Vagina (tissue), 2 donors: ENCODE measurements around the gene TCOF1. TPM values are rescaled to one million over a fixed set of nuclear protein-coding genes. Genes with fewer than 3 reads are reported as not detected.

Source experiments
- DNase-seq, 2 donors: peaks; one replicate each; pipeline ENCODE4 v3.0.0-alpha.2; 2017; ENCODE audit errors: extremely low spot score in 2 of 2
- H3K27ac ChIP-seq: fragments of 200-600 bp; sonication (generic); one replicate; pipeline ENCODE4 v1.5.1; 2019
- H3K27me3 ChIP-seq: fragments of 200-600 bp; sonication (generic); one replicate; pipeline ENCODE4 v1.5.1; 2019
- H3K36me3 ChIP-seq, 2 donors: fragments of 200-600 bp; sonication (generic); one replicate each; pipeline ENCODE4 v1.5.1; 2017 to 2019
- H3K4me1 ChIP-seq: fragments of 200-600 bp; sonication (generic); one replicate; pipeline ENCODE4 v1.5.1; 2019
- H3K4me3 ChIP-seq, 2 donors: fragments of 200-600 bp; sonication (generic); 1 replicate in 1 of 2; 2 replicates in 1 of 2; pipeline ENCODE4 v1.5.1; 2016 to 2019
- H3K9me3 ChIP-seq: fragments of 200-600 bp; sonication (generic); one replicate; pipeline ENCODE4 v1.5.1; 2019
- CTCF ChIP-seq, 3 experiments: fragments of 450-650 bp in 2 of 3; fragments of 200-600 bp in 1 of 3; sonication (generic) in 1 of 3; IDR thresholded peaks; one replicate each; pipeline ENCODE4 v1.5.1; 2017 to 2019; ENCODE audit warnings: antibody characterized with exemption in 3 of 3, mild to moderate bottlenecking in 2 of 3, moderate library complexity in 2 of 3
- POLR2A ChIP-seq, 2 donors: fragments of 450-650 bp; IDR thresholded peaks; one replicate each; pipeline ENCODE4 v1.6.1; 2017; ENCODE audit warnings: antibody characterized with exemption in 2 of 2, mild to moderate bottlenecking in 2 of 2, moderate library complexity in 2 of 2
- POLR2AphosphoS5 ChIP-seq, 2 donors: sonication (generic); formaldehyde crosslinking; IDR thresholded peaks; one replicate each; pipeline ENCODE4 v1.9.0; 2017; ENCODE audit warnings: antibody characterized with exemption in 2 of 2, mild to moderate bottlenecking in 2 of 2, low read depth in 1 of 2; ENCODE audit not compliant: insufficient read depth in 1 of 2
- intact Hi-C: fragments of 100-400 bp; cut with DNase I; formaldehyde crosslinking; loops from one replicate; pipeline ENCODE4 v1.15.1; 2023
- total RNA-seq: library from RNA; depleted of rRNA; stranded (reverse); fragments of >200 nt; gene quantifications from one replicate; pipeline ENCODE4 v1.2.3, GENCODE V29; 2016

TCOF1 gene
- 39.3 TPM for total RNA-seq

- Histone ChIP-seq H3K27me3 (no peaks in the 10 kb centered on the region), H3K4me3 (peak within 1 kb of the TSS; percentile 70 to 81), H3K4me1 (peaks cover 16% of the 10 kb centered on the region), H3K27ac (peak within 1 kb of the TSS; percentile 43), H3K36me3 (peaks cover 0 to 15% of the 10 kb centered on the region in 2 donors), H3K9me3 (no peaks in the 10 kb centered on the region)
- peak in 1 of 2 donors; percentile 94 for DNase-seq
- TF ChIP-seq POLR2AphosphoS5 (IDR thresholded peaks at IDR 0.05; ENCODE audit: insufficient read depth in 1 of 2, low read depth in 1 of 2), result peak; percentile 75 to 92
- no peak for TF ChIP-seq POLR2A (IDR thresholded peaks at IDR 0.05)
- intact Hi-C loops, result no loop called here
These were observed at the start of gene TCOF1 for GRCh38 chr5:150357326-150358260. TCOF1 (plus strand) TSS chr5:150357697; CDS start chr5:150357747, 50 bp downstream.

GRCh38 chr5:150309101-150309885 lies 48.2 kb upstream of the TCOF1 start:
- Histone ChIP-seq H3K9me3 (no peaks in the 10 kb centered on the region), H3K27me3 (no peaks in the 10 kb centered on the region), H3K4me3 (no peak overlapping the region), H3K36me3 (no peaks in the 10 kb centered on the region), H3K27ac (no peak overlapping the region), H3K4me1 (peaks cover 20% of the 10 kb centered on the region)
- intact Hi-C loops, result no loop called here
- TF ChIP-seq POLR2AphosphoS5 (IDR thresholded peaks at IDR 0.05; ENCODE audit: insufficient read depth in 1 of 2, low read depth in 1 of 2) (no peak), CTCF (IDR thresholded peaks at IDR 0.05) (no peak), POLR2A (IDR thresholded peaks at IDR 0.05) (no peak)
- DNase-seq, result no peak

GRCh38 chr5:150309886-150310239 lies 47.6 kb upstream of the TCOF1 start:
- Histone ChIP-seq H3K4me1 (peaks cover 14% of the 10 kb centered on the region), H3K9me3 (no peaks in the 10 kb centered on the region), H3K36me3 (no peaks in the 10 kb centered on the region), H3K27ac (no peak overlapping the region), H3K27me3 (no peaks in the 10 kb centered on the region), H3K4me3 (no peak overlapping the region)
- intact Hi-C loops, result no loop called here
- DNase-seq, result no peak
- TF ChIP-seq CTCF (IDR thresholded peaks at IDR 0.05), result no peak
- TF ChIP-seq POLR2AphosphoS5 (IDR thresholded peaks at IDR 0.05; ENCODE audit: insufficient read depth in 1 of 2, low read depth in 1 of 2), result no peak
- TF ChIP-seq POLR2A (IDR thresholded peaks at IDR 0.05), result no peak

- no peak for TF ChIP-seq POLR2A (IDR thresholded peaks at IDR 0.05)
- TF ChIP-seq POLR2AphosphoS5 (IDR thresholded peaks at IDR 0.05; ENCODE audit: insufficient read depth in 1 of 2, low read depth in 1 of 2), result no peak
- no peak for TF ChIP-seq CTCF (IDR thresholded peaks at IDR 0.05)
- DNase-seq, result no peak
- H3K4me3 ChIP-seq, result no peak overlapping the region
- no peaks in the 10 kb centered on the region for H3K9me3 ChIP-seq
- no peaks in the 10 kb centered on the region for H3K27me3 ChIP-seq
- H3K36me3 ChIP-seq, result no peaks in the 10 kb centered on the region
- intact Hi-C loops, result no loop called here
- H3K4me1 ChIP-seq, result peaks cover 10% of the 10 kb centered on the region
- no peak overlapping the region for H3K27ac ChIP-seq
These were observed 47.3 kb upstream of the TCOF1 start for GRCh38 chr5:150310246-150310645.

GRCh38 chr5:150311015-150311692 lies 46.3 kb upstream of the TCOF1 start:
- no peak for DNase-seq
- Histone ChIP-seq H3K4me3 (no peak overlapping the region), H3K4me1 (peaks cover 10% of the 10 kb centered on the region), H3K36me3 (no peaks in the 10 kb centered on the region), H3K9me3 (no peaks in the 10 kb centered on the region), H3K27ac (no peak overlapping the region), H3K27me3 (no peaks in the 10 kb centered on the region)
- intact Hi-C loops, result no loop called here
- TF ChIP-seq POLR2AphosphoS5 (IDR thresholded peaks at IDR 0.05; ENCODE audit: insufficient read depth in 1 of 2, low read depth in 1 of 2) (no peak), POLR2A (IDR thresholded peaks at IDR 0.05) (no peak), CTCF (IDR thresholded peaks at IDR 0.05) (no peak)
